ENCODE results near the gene SMYD3.

SMYD3 gene

DNA sequence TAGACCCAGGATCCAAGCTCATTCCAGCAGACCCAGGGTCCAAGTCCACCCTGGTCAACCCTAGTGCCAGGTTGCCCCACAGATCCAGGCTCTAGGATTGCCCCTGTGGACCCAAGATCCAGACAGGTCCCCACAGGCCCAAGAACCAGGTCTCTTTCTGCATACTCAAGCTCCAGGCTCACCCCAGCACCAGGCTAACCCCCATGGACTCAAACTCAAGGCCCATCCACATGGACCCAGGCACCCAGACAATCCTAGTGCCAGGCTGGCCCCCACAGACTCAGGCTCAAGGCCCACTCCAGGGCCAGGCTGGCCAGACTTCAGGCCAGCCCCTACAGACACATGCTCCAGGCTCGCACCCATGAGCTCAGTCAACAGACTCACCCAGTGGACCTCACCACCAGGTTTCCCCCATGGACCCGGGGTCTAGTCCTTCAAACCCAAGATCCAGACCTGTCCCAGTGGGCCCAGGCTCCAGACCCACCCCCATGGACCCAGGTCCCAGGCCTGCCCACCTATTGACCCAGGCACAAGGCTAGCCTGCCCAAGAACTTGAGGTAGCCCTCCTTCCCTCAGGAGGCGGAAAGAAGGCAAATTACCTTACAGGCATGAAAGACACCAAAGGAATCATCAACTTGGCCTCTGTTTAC is 124.4 kb downstream of the SMYD3 start:
- POLR2A ChIA-PET: no interaction called here
- TF ChIP-seq, protein P1, sequence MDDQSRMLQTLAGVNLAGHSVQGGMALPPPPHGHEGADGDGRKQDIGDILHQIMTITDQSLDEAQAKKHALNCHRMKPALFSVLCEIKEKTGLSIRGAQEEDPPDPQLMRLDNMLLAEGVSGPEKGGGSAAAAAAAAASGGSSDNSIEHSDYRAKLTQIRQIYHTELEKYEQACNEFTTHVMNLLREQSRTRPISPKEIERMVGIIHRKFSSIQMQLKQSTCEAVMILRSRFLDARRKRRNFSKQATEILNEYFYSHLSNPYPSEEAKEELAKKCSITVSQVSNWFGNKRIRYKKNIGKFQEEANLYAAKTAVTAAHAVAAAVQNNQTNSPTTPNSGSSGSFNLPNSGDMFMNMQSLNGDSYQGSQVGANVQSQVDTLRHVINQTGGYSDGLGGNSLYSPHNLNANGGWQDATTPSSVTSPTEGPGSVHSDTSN (CRISPR knock-in tag; IDR thresholded peaks at IDR 0.05): no peak
- TF ChIP-seq SETDB1 (IDR thresholded peaks at IDR 0.05; ENCODE audit: insufficient read length, low read length) (no peak), ZNF248 (tag by site-specific recombination; IDR thresholded peaks at IDR 0.05) (no peak), ZNF514 (tag by site-specific recombination; IDR thresholded peaks at IDR 0.05) (no peak), KLF10 (tag by site-specific recombination; IDR thresholded peaks at IDR 0.05) (no peak), ZNF664 (tag by site-specific recombination; IDR thresholded peaks at IDR 0.05) (no peak), ZFP3 (tag by site-specific recombination; IDR thresholded peaks at IDR 0.05; ENCODE audit: low read depth) (no peak), GFI1B (tag by site-specific recombination; IDR thresholded peaks at IDR 0.05) (no peak)
- no peaks in the 10 kb centered on the region for H3K36me3 ChIP-seq (ENCODE audit: control insufficient read depth in 2 of 2, insufficient read depth in 1 of 2, low read length in 2 of 2)
- no peak overlapping the region for H3K4me3 ChIP-seq (ENCODE audit: low read depth, low read length)
- H3K4me1 ChIP-seq (ENCODE audit: control insufficient read depth, insufficient read depth, low read length): no peaks in the 10 kb centered on the region
- H3K9me3 ChIP-seq (ENCODE audit: control insufficient read depth, insufficient read depth, low read depth, low read length): no peaks in the 10 kb centered on the region
- H3K27ac ChIP-seq (ENCODE audit: extremely low read depth, low read depth, low read length): no peak overlapping the region
- CTCF ChIA-PET: no interaction called here

DNA sequence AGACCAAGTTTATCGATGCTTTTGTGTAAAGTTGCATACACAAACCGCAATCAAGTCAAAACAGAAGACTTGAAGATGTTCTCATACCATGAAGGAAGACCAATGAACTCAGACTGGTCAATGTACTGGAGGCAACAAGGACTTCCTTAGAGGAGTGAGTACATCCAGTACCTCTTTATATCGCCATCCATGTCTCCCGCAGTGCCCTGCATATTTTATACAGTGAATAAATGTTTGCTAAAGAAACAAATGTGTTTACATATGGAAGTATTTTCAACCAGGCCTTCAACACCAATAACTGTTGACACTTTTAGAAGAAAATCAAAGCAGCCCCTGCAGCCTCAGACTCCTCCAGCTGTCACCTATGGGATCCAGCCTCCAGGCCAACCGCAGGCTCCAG is 125.6 kb downstream of the SMYD3 start:
- Histone ChIP-seq H3K27ac (ENCODE audit: extremely low read depth, low read depth, low read length) (no peak overlapping the region), H3K9me3 (ENCODE audit: control insufficient read depth, insufficient read depth, low read depth, low read length) (no peaks in the 10 kb centered on the region), H3K36me3 (ENCODE audit: control insufficient read depth in 2 of 2, insufficient read depth in 1 of 2, low read length in 2 of 2) (no peaks in the 10 kb centered on the region), H3K4me3 (ENCODE audit: low read depth, low read length) (no peak overlapping the region), H3K4me1 (ENCODE audit: control insufficient read depth, insufficient read depth, low read length) (no peaks in the 10 kb centered on the region)
- POLR2A ChIA-PET: no interaction called here
- CTCF ChIA-PET: interaction anchor here (0.6 kb wide), 1 partner anchor 10 kb away, joined by 3 read pairs; no protein-coding TSS in a partner anchor
- TF ChIP-seq, protein P2, sequence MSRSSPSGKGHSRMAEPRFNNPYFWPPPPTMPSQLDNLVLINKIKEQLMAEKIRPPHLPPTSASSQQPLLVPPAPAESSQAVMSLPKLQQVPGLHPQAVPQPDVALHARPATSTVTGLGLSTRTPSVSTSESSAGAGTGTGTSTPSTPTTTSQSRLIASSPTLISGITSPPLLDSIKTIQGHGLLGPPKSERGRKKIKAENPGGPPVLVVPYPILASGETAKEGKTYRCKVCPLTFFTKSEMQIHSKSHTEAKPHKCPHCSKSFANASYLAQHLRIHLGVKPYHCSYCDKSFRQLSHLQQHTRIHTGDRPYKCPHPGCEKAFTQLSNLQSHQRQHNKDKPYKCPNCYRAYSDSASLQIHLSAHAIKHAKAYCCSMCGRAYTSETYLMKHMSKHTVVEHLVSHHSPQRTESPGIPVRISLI (tag by site-specific recombination; IDR thresholded peaks at IDR 0.05): no peak
- TF ChIP-seq ZNF549 (tag by site-specific recombination; IDR thresholded peaks at IDR 0.05): no peak

DNA sequence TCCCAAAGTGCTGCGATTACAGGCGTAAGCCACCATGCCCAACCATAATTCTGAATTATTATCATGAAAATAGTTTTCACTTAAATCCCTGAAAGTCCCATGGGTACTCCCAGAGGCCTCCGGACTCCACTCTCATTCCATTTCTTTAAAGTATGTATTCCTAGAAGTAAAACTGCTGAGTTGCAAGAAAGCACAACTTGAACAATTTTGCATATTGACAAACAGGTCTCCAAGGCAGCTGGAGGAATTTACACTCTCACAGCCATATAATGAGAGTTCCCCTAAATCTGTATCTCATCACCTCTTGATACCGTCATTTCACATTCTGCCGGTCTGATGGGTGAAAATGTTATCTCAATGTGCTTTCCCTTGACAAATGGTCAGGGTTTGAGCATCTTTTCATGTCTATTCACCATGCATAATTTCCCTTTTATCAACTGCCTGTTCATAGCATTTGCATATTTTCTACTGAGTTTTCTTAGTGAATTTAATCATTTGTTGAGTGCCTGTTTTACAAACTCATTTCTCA is 129.4 kb downstream of the SMYD3 start:
- Histone ChIP-seq H3K36me3 (ENCODE audit: control insufficient read depth in 2 of 2, insufficient read depth in 1 of 2, low read length in 2 of 2) (no peaks in the 10 kb centered on the region), H3K27ac (ENCODE audit: extremely low read depth, low read depth, low read length) (no peak overlapping the region), H3K4me3 (ENCODE audit: low read depth, low read length) (no peak overlapping the region), H3K9me3 (ENCODE audit: control insufficient read depth, insufficient read depth, low read depth, low read length) (no peaks in the 10 kb centered on the region), H3K4me1 (ENCODE audit: control insufficient read depth, insufficient read depth, low read length) (no peaks in the 10 kb centered on the region)
- POLR2A ChIA-PET: no interaction called here
- TF ChIP-seq ZNF514 (tag by site-specific recombination; IDR thresholded peaks at IDR 0.05) (no peak), SALL2 (tag by site-specific recombination; IDR thresholded peaks at IDR 0.05; ENCODE audit: borderline replicate concordance) (no peak), ZNF529 (tag by site-specific recombination; IDR thresholded peaks at IDR 0.05; ENCODE audit: insufficient replicate concordance) (no peak), ZNF843 (tag by site-specific recombination; IDR thresholded peaks at IDR 0.05) (no peak), ZBTB1 (tag by site-specific recombination; IDR thresholded peaks at IDR 0.05) (no peak), REPIN1 (tag by site-specific recombination; IDR thresholded peaks at IDR 0.05; ENCODE audit: low read depth) (no peak), ZNF561 (tag by site-specific recombination; IDR thresholded peaks at IDR 0.05; ENCODE audit: borderline replicate concordance) (no peak), ZNF138 (tag by site-specific recombination; IDR thresholded peaks at IDR 0.05; ENCODE audit: borderline replicate concordance) (no peak)
- TF ChIP-seq, protein P2 (tag by site-specific recombination; IDR thresholded peaks at IDR 0.05): no peak
- TF ChIP-seq, protein P3, sequence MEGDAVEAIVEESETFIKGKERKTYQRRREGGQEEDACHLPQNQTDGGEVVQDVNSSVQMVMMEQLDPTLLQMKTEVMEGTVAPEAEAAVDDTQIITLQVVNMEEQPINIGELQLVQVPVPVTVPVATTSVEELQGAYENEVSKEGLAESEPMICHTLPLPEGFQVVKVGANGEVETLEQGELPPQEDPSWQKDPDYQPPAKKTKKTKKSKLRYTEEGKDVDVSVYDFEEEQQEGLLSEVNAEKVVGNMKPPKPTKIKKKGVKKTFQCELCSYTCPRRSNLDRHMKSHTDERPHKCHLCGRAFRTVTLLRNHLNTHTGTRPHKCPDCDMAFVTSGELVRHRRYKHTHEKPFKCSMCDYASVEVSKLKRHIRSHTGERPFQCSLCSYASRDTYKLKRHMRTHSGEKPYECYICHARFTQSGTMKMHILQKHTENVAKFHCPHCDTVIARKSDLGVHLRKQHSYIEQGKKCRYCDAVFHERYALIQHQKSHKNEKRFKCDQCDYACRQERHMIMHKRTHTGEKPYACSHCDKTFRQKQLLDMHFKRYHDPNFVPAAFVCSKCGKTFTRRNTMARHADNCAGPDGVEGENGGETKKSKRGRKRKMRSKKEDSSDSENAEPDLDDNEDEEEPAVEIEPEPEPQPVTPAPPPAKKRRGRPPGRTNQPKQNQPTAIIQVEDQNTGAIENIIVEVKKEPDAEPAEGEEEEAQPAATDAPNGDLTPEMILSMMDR (tag by site-specific recombination; IDR thresholded peaks at IDR 0.05): no peak
- TF ChIP-seq, protein P4, sequence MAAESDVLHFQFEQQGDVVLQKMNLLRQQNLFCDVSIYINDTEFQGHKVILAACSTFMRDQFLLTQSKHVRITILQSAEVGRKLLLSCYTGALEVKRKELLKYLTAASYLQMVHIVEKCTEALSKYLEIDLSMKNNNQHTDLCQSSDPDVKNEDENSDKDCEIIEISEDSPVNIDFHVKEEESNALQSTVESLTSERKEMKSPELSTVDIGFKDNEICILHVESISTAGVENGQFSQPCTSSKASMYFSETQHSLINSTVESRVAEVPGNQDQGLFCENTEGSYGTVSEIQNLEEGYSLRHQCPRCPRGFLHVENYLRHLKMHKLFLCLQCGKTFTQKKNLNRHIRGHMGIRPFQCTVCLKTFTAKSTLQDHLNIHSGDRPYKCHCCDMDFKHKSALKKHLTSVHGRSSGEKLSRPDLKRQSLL (tag by site-specific recombination; IDR thresholded peaks at IDR 0.05): no peak
- TF ChIP-seq, protein P5, sequence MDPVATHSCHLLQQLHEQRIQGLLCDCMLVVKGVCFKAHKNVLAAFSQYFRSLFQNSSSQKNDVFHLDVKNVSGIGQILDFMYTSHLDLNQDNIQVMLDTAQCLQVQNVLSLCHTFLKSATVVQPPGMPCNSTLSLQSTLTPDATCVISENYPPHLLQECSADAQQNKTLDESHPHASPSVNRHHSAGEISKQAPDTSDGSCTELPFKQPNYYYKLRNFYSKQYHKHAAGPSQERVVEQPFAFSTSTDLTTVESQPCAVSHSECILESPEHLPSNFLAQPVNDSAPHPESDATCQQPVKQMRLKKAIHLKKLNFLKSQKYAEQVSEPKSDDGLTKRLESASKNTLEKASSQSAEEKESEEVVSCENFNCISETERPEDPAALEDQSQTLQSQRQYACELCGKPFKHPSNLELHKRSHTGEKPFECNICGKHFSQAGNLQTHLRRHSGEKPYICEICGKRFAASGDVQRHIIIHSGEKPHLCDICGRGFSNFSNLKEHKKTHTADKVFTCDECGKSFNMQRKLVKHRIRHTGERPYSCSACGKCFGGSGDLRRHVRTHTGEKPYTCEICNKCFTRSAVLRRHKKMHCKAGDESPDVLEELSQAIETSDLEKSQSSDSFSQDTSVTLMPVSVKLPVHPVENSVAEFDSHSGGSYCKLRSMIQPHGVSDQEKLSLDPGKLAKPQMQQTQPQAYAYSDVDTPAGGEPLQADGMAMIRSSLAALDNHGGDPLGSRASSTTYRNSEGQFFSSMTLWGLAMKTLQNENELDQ (tag by site-specific recombination; IDR thresholded peaks at IDR 0.05; ENCODE audit: low read depth): no peak
- CTCF ChIA-PET: no interaction called here
